SK-N-MC (cell line): ENCODE measurements around the gene TBC1D24.

Experiments used
- EZH2 ChIP-seq: fragments of 200-600 bp; sonication (generic); IDR thresholded peaks from one replicate; pipeline ENCODE4 v1.6.1; 2017; ENCODE audit warnings: antibody characterized with exemption
- POLR2AphosphoS5 ChIP-seq: IDR thresholded peaks from 2 replicates; pipeline ENCODE4 v1.6.1; 2012; ENCODE audit warnings: mild to moderate bottlenecking, low read depth, low read length, borderline replicate concordance

DNA sequence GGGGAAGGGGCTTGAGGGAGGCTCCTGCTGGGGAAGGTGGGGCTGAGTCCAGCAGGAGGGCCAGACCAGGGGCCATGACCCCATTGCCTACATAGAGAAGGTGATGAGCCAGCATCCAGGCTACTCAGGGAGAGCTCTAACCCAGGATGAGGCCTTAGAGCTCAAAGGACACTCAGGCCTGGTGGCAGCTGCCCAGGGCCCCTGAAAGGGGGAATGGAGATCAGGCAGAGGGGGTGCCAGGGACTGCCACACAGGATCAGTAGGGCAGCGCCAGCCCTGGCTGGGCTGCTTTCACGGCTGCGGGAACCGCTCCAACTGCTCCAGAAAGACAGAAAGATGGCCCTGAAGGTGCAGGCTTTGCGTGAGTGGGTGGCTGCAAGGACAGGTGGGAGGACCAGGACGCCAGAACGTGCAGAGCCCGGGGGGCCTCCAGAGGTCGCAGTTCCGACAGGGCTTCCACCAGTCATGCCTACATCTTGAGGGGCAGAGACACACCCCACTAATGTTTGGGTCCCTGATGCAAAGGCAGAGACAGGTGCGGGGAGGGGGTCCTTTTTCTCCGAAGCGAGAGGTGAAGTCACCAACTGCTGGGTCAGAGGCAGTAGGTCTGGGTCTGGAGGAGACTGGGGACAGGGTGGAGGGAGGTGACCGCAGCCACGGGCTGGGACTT is 37.9 kb downstream of the TBC1D24 start:
- TF ChIP-seq POLR2AphosphoS5 = no peak
- no peak for TF ChIP-seq EZH2
